Nucleus accumbens (tissue), 56 donors: ENCODE data around the gene UGT3A2.

Experiments used
- DNase-seq, 56 donors: peaks; one replicate each; lab custom pipeline; 2025; lab: John Stamatoyannopoulos, UW

UGT3A2 gene

GRCh38 chr5:36066540-36067210, at the start of gene UGT3A2:
UGT3A2 (minus strand) TSS chr5:36066882; CDS start chr5:36066789, 93 bp downstream.
- no peak for DNase-seq

- no peak for DNase-seq
Measured at GRCh38 chr5:36111238-36111637, 44.6 kb upstream of the UGT3A2 start.

- DNase-seq, result no peak
Measured at GRCh38 chr5:36108758-36109460, 42.2 kb upstream of the UGT3A2 start.

- no peak for DNase-seq
Measured at GRCh38 chr5:36105819-36106218, 39.1 kb upstream of the UGT3A2 start.

GRCh38 chr5:36099748-36100147, 33.1 kb upstream of the UGT3A2 start:
- DNase-seq, result no peak

GRCh38 chr5:36096486-36096885, 29.8 kb upstream of the UGT3A2 start:
- DNase-seq, result no peak

- no peak for DNase-seq
Measured at GRCh38 chr5:36089989-36090388, 23.3 kb upstream of the UGT3A2 start.

- DNase-seq, result peak in 4 of 56 donors; percentile 1 to 10 (median 4)
Measured at GRCh38 chr5:36079200-36079781, 12.6 kb upstream of the UGT3A2 start.

GRCh38 chr5:36078430-36078829, 11.7 kb upstream of the UGT3A2 start:
- no peak for DNase-seq

GRCh38 chr5:36073595-36074216, 7.0 kb upstream of the UGT3A2 start:
- no peak for DNase-seq

- no peak for DNase-seq
Measured at GRCh38 chr5:36070687-36071571, 4.2 kb upstream of the UGT3A2 start.

GRCh38 chr5:36068751-36069281, 2.1 kb upstream of the UGT3A2 start:
- no peak for DNase-seq

GRCh38 chr5:36066001-36066539, 612 bp downstream of the UGT3A2 start:
- no peak for DNase-seq

- DNase-seq, result no peak
Measured at GRCh38 chr5:36060420-36060887, 6.2 kb downstream of the UGT3A2 start.

GRCh38 chr5:36059571-36060419, 6.9 kb downstream of the UGT3A2 start:
- no peak for DNase-seq

GRCh38 chr5:36058776-36059175, 7.9 kb downstream of the UGT3A2 start:
- no peak for DNase-seq

GRCh38 chr5:36057386-36057785, 9.3 kb downstream of the UGT3A2 start:
- DNase-seq, result no peak

GRCh38 chr5:36056422-36056821, 10.3 kb downstream of the UGT3A2 start:
- no peak for DNase-seq

- no peak for DNase-seq
Measured at GRCh38 chr5:36055984-36056383, 10.7 kb downstream of the UGT3A2 start.
